Measurements from ENCODE around the gene MGMT.

MGMT gene

DNA sequence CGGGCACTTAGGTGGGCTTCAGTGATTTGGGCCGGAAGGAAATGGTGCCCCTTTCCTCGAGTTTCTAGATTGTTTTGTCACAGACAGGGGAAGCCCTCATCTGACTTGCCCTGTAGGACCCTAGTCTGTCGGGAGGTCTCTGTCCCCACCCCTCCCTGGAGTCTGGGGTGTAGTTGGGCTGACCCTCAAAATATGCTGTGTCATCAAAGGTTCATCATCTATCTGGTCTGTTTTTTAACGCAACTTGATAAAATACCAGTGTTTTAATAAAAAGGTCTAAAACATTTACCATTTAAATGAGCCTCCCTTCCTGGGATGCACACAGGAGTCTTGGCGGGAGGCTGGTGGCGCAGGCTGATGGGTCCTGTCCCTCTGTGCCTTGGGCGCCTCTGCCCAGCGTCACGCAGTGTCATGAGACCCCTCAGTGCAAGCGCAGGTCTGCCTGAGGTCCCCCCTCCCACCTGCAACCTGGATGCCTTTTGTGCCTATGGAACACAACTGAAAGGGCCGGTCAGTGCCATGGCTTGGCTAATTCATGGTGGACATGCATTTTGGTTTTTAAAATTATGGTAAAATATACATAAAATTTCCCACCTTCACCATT is 146.4 kb downstream of the MGMT start:
- Histone ChIP-seq H3K27ac (ENCODE audit: low read depth in 2 of 2, low read length in 2 of 2) (no peak overlapping the region), H3K4me3 (ENCODE audit: low read length in 2 of 2) (no peak overlapping the region), H3K9ac (ENCODE audit: low read depth in 1 of 2, low read length in 2 of 2) (no peak overlapping the region), H3K36me3 (ENCODE audit: control insufficient read depth in 2 of 2, insufficient read depth in 2 of 2, low read length in 2 of 2) (no peaks in the 10 kb centered on the region), H3K27me3 (ENCODE audit: control insufficient read depth in 2 of 2, insufficient read depth in 2 of 2, low read length in 2 of 2) (no peaks in the 10 kb centered on the region), H3K4me1 (ENCODE audit: control insufficient read depth in 2 of 2, insufficient read depth in 2 of 2, low read length in 2 of 2) (no peaks in the 10 kb centered on the region), H3K9me3 (ENCODE audit: control insufficient read depth in 2 of 2, low read length in 2 of 2) (no peaks in the 10 kb centered on the region)

DNA sequence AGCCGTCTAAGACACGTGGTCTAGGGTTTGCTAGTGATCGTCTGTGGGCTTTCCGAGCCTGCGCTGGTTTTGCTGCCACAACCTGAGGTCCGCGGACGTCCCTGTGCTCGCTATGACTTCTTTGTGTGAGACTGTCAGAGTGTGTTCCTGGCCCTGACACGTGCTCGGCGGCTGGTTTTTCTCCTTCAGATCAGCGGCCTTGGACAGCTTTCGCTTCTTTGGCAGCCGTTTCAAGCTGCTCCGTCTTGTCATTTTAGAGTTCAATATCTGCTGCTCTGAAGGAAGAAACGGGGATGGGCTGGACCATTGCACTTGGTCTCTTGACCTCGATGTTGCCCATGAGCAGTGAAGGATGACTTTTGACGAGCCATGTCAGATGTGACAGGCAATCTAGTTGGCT is 147.3 kb downstream of the MGMT start:
- no peaks in the 10 kb centered on the region for H3K9me3 ChIP-seq (ENCODE audit: control insufficient read depth in 2 of 2, low read length in 2 of 2)
- H3K9ac ChIP-seq (ENCODE audit: low read depth in 1 of 2, low read length in 2 of 2): no peak overlapping the region
- H3K27ac ChIP-seq (ENCODE audit: low read depth in 2 of 2, low read length in 2 of 2): no peak overlapping the region
- H3K27me3 ChIP-seq (ENCODE audit: control insufficient read depth in 2 of 2, insufficient read depth in 2 of 2, low read length in 2 of 2): no peaks in the 10 kb centered on the region
- no peaks in the 10 kb centered on the region for H3K4me1 ChIP-seq (ENCODE audit: control insufficient read depth in 2 of 2, insufficient read depth in 2 of 2, low read length in 2 of 2)
- H3K4me3 ChIP-seq (ENCODE audit: low read length in 2 of 2): no peak overlapping the region
- H3K36me3 ChIP-seq (ENCODE audit: control insufficient read depth in 2 of 2, insufficient read depth in 2 of 2, low read length in 2 of 2): no peaks in the 10 kb centered on the region

DNA sequence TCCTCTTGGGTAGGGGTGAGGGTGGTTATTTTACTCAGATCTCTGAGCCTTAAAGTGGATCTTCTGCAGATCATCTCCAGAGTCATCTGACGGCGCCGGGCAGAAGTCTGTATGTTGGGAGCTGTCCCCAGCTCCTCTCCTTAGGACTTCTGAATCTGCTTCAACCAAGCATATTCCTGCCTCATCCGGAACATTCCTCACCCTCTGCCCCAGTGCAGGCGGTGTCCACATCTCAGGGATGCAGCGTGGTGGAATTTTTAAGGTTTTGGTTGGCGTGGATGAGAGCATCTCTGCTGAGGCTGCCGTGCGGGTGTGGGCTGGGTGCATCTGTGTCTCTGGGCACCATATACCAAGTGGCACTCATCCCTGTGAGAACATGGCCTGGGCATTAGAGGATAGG is 148.3 kb downstream of the MGMT start:
- H3K4me1 ChIP-seq (ENCODE audit: control insufficient read depth in 2 of 2, insufficient read depth in 2 of 2, low read length in 2 of 2): no peaks in the 10 kb centered on the region
- no peaks in the 10 kb centered on the region for H3K9me3 ChIP-seq (ENCODE audit: control insufficient read depth in 2 of 2, low read length in 2 of 2)
- H3K36me3 ChIP-seq (ENCODE audit: control insufficient read depth in 2 of 2, insufficient read depth in 2 of 2, low read length in 2 of 2): no peaks in the 10 kb centered on the region
- H3K4me3 ChIP-seq (ENCODE audit: low read length in 2 of 2): no peak overlapping the region
- H3K27ac ChIP-seq (ENCODE audit: low read depth in 2 of 2, low read length in 2 of 2): no peak overlapping the region
- H3K27me3 ChIP-seq (ENCODE audit: control insufficient read depth in 2 of 2, insufficient read depth in 2 of 2, low read length in 2 of 2): no peaks in the 10 kb centered on the region
- H3K9ac ChIP-seq (ENCODE audit: low read depth in 1 of 2, low read length in 2 of 2): no peak overlapping the region

DNA sequence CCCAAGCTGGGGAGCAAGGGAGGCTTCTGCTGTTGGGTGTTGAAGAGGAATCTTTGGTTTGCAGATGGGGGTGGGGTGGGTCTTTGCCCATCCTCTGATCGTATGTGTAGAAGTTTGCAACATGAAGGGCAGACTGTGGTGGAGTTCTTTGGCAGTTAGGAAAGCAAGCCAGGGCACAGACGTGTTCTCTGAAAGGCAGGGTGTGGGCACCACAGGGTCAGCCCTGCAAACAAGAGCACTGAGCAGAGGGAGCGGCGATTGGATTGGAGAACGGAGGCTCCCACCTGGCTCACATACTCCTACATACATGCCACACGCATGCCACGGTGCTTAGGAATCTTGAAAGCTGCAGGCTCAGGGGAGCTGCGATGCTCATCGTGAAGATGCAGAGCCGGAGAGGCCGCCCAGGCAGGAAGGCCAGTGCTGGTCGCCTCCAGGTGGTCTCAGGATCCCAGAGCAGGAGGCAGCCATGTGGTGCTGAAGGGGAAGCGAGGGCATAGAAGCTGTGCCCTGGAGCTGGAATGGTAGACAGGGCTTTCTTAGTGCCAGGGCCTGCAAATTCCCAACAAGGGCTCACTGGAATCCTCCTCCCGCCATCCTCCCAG is 149.0 kb downstream of the MGMT start:
- Histone ChIP-seq H3K9ac (ENCODE audit: low read depth in 1 of 2, low read length in 2 of 2) (no peak overlapping the region), H3K27ac (ENCODE audit: low read depth in 2 of 2, low read length in 2 of 2) (no peak overlapping the region), H3K36me3 (ENCODE audit: control insufficient read depth in 2 of 2, insufficient read depth in 2 of 2, low read length in 2 of 2) (no peaks in the 10 kb centered on the region), H3K9me3 (ENCODE audit: control insufficient read depth in 2 of 2, low read length in 2 of 2) (no peaks in the 10 kb centered on the region), H3K4me3 (ENCODE audit: low read length in 2 of 2) (no peak overlapping the region), H3K4me1 (ENCODE audit: control insufficient read depth in 2 of 2, insufficient read depth in 2 of 2, low read length in 2 of 2) (no peaks in the 10 kb centered on the region), H3K27me3 (ENCODE audit: control insufficient read depth in 2 of 2, insufficient read depth in 2 of 2, low read length in 2 of 2) (no peaks in the 10 kb centered on the region)

DNA sequence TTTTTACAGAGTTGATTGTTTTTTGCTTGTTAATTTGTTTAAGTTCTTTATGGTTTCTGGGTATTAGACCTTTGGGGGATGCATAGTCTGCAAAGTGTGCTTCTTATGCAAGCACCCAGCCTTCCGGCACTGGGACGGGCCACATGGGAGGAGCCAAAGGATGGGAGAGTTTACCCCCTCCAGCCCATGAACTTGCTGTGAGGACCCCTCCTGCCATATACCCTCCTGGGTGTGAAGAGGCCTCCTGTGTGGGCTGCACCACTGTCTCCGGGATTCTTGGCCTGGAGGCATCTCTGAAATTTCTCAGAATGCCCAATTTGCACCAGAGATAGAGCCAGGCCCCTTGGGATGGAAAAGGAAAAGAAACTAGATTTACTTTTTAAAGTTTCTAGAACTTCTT is 150.7 kb downstream of the MGMT start:
- Histone ChIP-seq H3K27me3 (ENCODE audit: control insufficient read depth in 2 of 2, insufficient read depth in 2 of 2, low read length in 2 of 2) (no peaks in the 10 kb centered on the region), H3K9ac (ENCODE audit: low read depth in 1 of 2, low read length in 2 of 2) (no peak overlapping the region), H3K27ac (ENCODE audit: low read depth in 2 of 2, low read length in 2 of 2) (no peak overlapping the region), H3K4me1 (ENCODE audit: control insufficient read depth in 2 of 2, insufficient read depth in 2 of 2, low read length in 2 of 2) (no peaks in the 10 kb centered on the region), H3K4me3 (ENCODE audit: low read length in 2 of 2) (no peak overlapping the region), H3K36me3 (ENCODE audit: control insufficient read depth in 2 of 2, insufficient read depth in 2 of 2, low read length in 2 of 2) (no peaks in the 10 kb centered on the region), H3K9me3 (ENCODE audit: control insufficient read depth in 2 of 2, low read length in 2 of 2) (no peaks in the 10 kb centered on the region)

DNA sequence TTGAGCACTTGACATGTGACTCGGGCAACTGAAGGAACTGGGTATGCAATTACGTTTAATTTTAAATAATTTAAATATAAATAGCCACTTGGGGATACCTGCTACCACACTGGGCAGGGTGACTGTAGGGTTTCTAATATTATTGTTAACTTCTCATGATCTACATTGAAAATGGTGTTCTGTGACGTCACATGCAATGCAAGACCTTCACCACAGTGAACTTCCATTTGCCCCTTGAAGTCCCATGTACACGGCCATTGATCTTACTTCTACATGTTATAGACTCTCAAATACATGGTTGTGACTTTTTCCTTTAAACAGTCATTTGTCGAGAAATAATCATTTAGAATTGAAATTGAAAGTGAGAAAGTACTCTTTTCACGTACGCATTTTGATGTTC is 154.0 kb downstream of the MGMT start:
- no peaks in the 10 kb centered on the region for H3K4me1 ChIP-seq (ENCODE audit: control insufficient read depth in 2 of 2, insufficient read depth in 2 of 2, low read length in 2 of 2)
- no peak overlapping the region for H3K4me3 ChIP-seq (ENCODE audit: low read length in 2 of 2)
- H3K9me3 ChIP-seq (ENCODE audit: control insufficient read depth in 2 of 2, low read length in 2 of 2): no peaks in the 10 kb centered on the region
- H3K27me3 ChIP-seq (ENCODE audit: control insufficient read depth in 2 of 2, insufficient read depth in 2 of 2, low read length in 2 of 2): no peaks in the 10 kb centered on the region
- H3K27ac ChIP-seq (ENCODE audit: low read depth in 2 of 2, low read length in 2 of 2): no peak overlapping the region
- H3K36me3 ChIP-seq (ENCODE audit: control insufficient read depth in 2 of 2, insufficient read depth in 2 of 2, low read length in 2 of 2): no peaks in the 10 kb centered on the region
- no peak overlapping the region for H3K9ac ChIP-seq (ENCODE audit: low read depth in 1 of 2, low read length in 2 of 2)

DNA sequence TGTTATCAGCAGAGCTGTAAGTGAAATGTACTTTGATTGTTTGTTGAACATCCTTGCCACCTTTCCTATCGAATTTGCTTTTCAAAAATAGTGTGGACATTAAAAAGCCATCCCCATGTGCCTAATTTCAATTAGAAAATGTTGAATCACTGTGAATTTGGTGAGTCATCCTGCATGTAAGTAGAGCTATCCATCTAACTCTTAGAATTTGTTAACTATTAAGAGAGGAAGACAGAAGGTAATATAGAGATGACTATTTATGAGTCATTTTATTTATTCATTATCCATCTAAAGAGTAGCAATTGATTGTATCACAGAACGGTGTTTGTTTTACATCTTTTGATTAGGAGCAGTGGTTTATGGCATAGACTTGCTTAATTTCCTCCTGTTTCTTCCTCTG is 154.7 kb downstream of the MGMT start:
- no peak overlapping the region for H3K9ac ChIP-seq (ENCODE audit: low read depth in 1 of 2, low read length in 2 of 2)
- no peaks in the 10 kb centered on the region for H3K36me3 ChIP-seq (ENCODE audit: control insufficient read depth in 2 of 2, insufficient read depth in 2 of 2, low read length in 2 of 2)
- no peaks in the 10 kb centered on the region for H3K27me3 ChIP-seq (ENCODE audit: control insufficient read depth in 2 of 2, insufficient read depth in 2 of 2, low read length in 2 of 2)
- no peaks in the 10 kb centered on the region for H3K9me3 ChIP-seq (ENCODE audit: control insufficient read depth in 2 of 2, low read length in 2 of 2)
- H3K4me3 ChIP-seq (ENCODE audit: low read length in 2 of 2): no peak overlapping the region
- no peak overlapping the region for H3K27ac ChIP-seq (ENCODE audit: low read depth in 2 of 2, low read length in 2 of 2)
- no peaks in the 10 kb centered on the region for H3K4me1 ChIP-seq (ENCODE audit: control insufficient read depth in 2 of 2, insufficient read depth in 2 of 2, low read length in 2 of 2)

DNA sequence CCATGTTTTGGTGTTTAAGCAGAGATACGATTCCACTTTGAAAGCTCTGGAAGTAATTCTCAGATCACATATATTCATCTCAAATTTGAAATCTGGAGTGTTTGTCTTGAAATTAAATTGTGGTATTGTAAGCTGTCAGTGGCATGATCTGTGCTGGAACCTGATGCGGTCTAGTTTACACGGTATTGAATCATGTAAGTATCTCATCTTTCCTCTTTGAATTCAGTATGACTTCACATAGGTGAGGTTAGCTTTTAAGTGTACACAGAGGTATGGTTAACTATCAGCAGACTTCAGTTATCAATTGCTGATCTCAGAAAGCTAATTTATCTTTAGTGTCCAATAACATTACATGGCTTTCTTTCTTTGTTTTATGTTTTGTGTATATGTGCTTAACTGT is 155.2 kb downstream of the MGMT start:
- H3K36me3 ChIP-seq (ENCODE audit: control insufficient read depth in 2 of 2, insufficient read depth in 2 of 2, low read length in 2 of 2): no peaks in the 10 kb centered on the region
- H3K27ac ChIP-seq (ENCODE audit: low read depth in 2 of 2, low read length in 2 of 2): no peak overlapping the region
- no peaks in the 10 kb centered on the region for H3K4me1 ChIP-seq (ENCODE audit: control insufficient read depth in 2 of 2, insufficient read depth in 2 of 2, low read length in 2 of 2)
- no peaks in the 10 kb centered on the region for H3K9me3 ChIP-seq (ENCODE audit: control insufficient read depth in 2 of 2, low read length in 2 of 2)
- no peaks in the 10 kb centered on the region for H3K27me3 ChIP-seq (ENCODE audit: control insufficient read depth in 2 of 2, insufficient read depth in 2 of 2, low read length in 2 of 2)
- no peak overlapping the region for H3K9ac ChIP-seq (ENCODE audit: low read depth in 1 of 2, low read length in 2 of 2)
- H3K4me3 ChIP-seq (ENCODE audit: low read length in 2 of 2): no peak overlapping the region

DNA sequence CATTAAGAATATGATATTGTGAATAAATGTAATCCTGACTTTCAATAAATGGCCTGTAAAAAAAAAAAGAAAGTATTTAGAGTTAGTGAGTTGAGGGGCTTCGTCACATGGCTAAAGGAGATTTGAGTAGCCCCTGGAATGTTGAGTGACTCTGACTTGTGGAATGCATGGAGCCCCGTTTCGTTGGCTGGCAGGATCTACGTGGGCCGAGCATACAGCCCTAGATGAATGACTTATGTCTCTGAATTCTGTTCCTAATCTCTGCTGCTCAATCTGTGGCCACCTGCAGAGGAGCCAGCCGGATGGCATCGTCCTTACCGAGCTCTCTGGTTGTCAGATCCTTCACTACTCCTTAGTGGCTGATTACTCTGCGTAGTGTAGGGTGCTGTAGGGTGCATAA is 155.7 kb downstream of the MGMT start:
- Histone ChIP-seq H3K4me3 (ENCODE audit: low read length in 2 of 2) (no peak overlapping the region), H3K4me1 (ENCODE audit: control insufficient read depth in 2 of 2, insufficient read depth in 2 of 2, low read length in 2 of 2) (no peaks in the 10 kb centered on the region), H3K36me3 (ENCODE audit: control insufficient read depth in 2 of 2, insufficient read depth in 2 of 2, low read length in 2 of 2) (no peaks in the 10 kb centered on the region), H3K9ac (ENCODE audit: low read depth in 1 of 2, low read length in 2 of 2) (no peak overlapping the region), H3K27me3 (ENCODE audit: control insufficient read depth in 2 of 2, insufficient read depth in 2 of 2, low read length in 2 of 2) (no peaks in the 10 kb centered on the region), H3K9me3 (ENCODE audit: control insufficient read depth in 2 of 2, low read length in 2 of 2) (no peaks in the 10 kb centered on the region), H3K27ac (ENCODE audit: low read depth in 2 of 2, low read length in 2 of 2) (no peak overlapping the region)

DNA sequence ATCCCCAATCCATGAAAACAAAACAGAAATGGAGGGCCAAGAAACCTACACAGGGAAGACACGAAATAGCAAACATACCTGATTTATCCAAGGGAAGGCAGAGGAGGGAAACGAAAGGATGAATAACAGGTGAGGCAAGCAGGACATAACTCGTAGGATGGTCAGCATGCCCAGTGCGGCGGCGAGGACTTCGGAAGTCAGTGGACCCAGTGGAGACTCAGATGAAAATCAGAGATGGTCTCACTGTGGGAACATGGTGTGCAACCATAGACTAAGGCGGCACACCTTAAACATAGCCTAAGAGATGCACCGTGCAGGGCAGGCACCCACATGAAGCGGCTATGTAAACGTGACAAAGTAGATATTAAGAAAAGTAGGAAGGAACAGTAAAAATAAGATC is 157.5 kb downstream of the MGMT start:
- Histone ChIP-seq H3K4me3 (ENCODE audit: low read length in 2 of 2) (no peak overlapping the region), H3K9ac (ENCODE audit: low read depth in 1 of 2, low read length in 2 of 2) (no peak overlapping the region), H3K27ac (ENCODE audit: low read depth in 2 of 2, low read length in 2 of 2) (no peak overlapping the region), H3K9me3 (ENCODE audit: control insufficient read depth in 2 of 2, low read length in 2 of 2) (no peaks in the 10 kb centered on the region), H3K4me1 (ENCODE audit: control insufficient read depth in 2 of 2, insufficient read depth in 2 of 2, low read length in 2 of 2) (no peaks in the 10 kb centered on the region), H3K36me3 (ENCODE audit: control insufficient read depth in 2 of 2, insufficient read depth in 2 of 2, low read length in 2 of 2) (no peaks in the 10 kb centered on the region), H3K27me3 (ENCODE audit: control insufficient read depth in 2 of 2, insufficient read depth in 2 of 2, low read length in 2 of 2) (no peaks in the 10 kb centered on the region)

DNA sequence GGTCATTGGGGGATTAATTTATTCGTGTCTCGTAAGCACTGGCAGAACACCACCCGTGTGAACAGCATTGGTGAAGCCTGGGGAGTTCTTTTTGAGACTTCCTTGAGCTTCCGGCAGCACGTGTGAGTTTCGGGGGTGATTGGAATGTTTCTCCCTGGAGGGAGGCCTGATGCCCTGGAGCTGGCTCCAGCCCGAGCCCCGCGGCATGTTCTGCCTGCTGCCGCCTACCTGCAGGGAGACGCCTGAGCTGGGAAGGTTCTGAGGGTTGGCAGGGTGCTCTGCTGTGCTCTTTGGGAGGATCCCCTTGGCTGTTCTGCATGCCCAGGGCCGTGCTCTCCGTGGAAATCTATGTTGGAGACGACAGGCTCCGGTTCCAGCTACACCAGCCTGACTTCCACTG is 159.3 kb downstream of the MGMT start:
- Histone ChIP-seq H3K27me3 (ENCODE audit: control insufficient read depth in 2 of 2, insufficient read depth in 2 of 2, low read length in 2 of 2) (no peaks in the 10 kb centered on the region), H3K27ac (ENCODE audit: low read depth in 2 of 2, low read length in 2 of 2) (no peak overlapping the region), H3K36me3 (ENCODE audit: control insufficient read depth in 2 of 2, insufficient read depth in 2 of 2, low read length in 2 of 2) (no peaks in the 10 kb centered on the region), H3K4me1 (ENCODE audit: control insufficient read depth in 2 of 2, insufficient read depth in 2 of 2, low read length in 2 of 2) (no peaks in the 10 kb centered on the region), H3K4me3 (ENCODE audit: low read length in 2 of 2) (no peak overlapping the region), H3K9ac (ENCODE audit: low read depth in 1 of 2, low read length in 2 of 2) (no peak overlapping the region), H3K9me3 (ENCODE audit: control insufficient read depth in 2 of 2, low read length in 2 of 2) (no peaks in the 10 kb centered on the region)

All from mucosa of rectum (tissue), 2 donors.